ENCODE data around the gene IGF1R.

IGF1R gene

GRCh38 chr15:98868564-98868963, 220.2 kb downstream of the IGF1R start:
- no peak for DNase-seq

GRCh38 chr15:98870788-98871187, 222.4 kb downstream of the IGF1R start:
- DNase-seq, result peak in 1 of 2 experiments; percentile 68

GRCh38 chr15:98872774-98873173, 224.4 kb downstream of the IGF1R start:
- DNase-seq, result no peak

GRCh38 chr15:98873441-98874218, 225.3 kb downstream of the IGF1R start:
- no peak for DNase-seq

GRCh38 chr15:98874370-98874769, 226.0 kb downstream of the IGF1R start:
- no peak for DNase-seq

- DNase-seq, result no peak
Observed at GRCh38 chr15:98874773-98875172, 226.4 kb downstream of the IGF1R start.

- no peak for DNase-seq
Observed at GRCh38 chr15:98875309-98875708, 227.0 kb downstream of the IGF1R start.

- DNase-seq, result no peak
Observed at GRCh38 chr15:98876451-98877369, 228.4 kb downstream of the IGF1R start.

- DNase-seq, result no peak
Observed at GRCh38 chr15:98878172-98878571, 229.8 kb downstream of the IGF1R start.

- no peak for DNase-seq
Observed at GRCh38 chr15:98878862-98879261, 230.5 kb downstream of the IGF1R start.

GRCh38 chr15:98881526-98882520, 233.5 kb downstream of the IGF1R start:
- DNase-seq, result no peak

- no peak for DNase-seq
Observed at GRCh38 chr15:98883478-98883877, 235.1 kb downstream of the IGF1R start.

- DNase-seq, result peak; percentile 70 to 82
Observed at GRCh38 chr15:98884894-98885293, 236.6 kb downstream of the IGF1R start.

GRCh38 chr15:98887976-98888375, 239.6 kb downstream of the IGF1R start:
- no peak for DNase-seq

GRCh38 chr15:98888820-98889479, 240.6 kb downstream of the IGF1R start:
- DNase-seq, result no peak

- DNase-seq, result no peak
Observed at GRCh38 chr15:98889930-98890695, 241.8 kb downstream of the IGF1R start.

GRCh38 chr15:98891301-98891700, 243.0 kb downstream of the IGF1R start:
- DNase-seq, result no peak

GRCh38 chr15:98893401-98893800, 245.1 kb downstream of the IGF1R start:
- DNase-seq, result no peak

- DNase-seq, result no peak
Observed at GRCh38 chr15:98894312-98894711, 246.0 kb downstream of the IGF1R start.

- no peak for DNase-seq
Observed at GRCh38 chr15:98896002-98896721, 247.8 kb downstream of the IGF1R start.
